Measurements from ENCODE around the gene ARHGAP26. TPM values are rescaled to one million over a fixed set of nuclear protein-coding genes. Genes with fewer than 3 reads are reported as not detected.
A peak's percentile ranks its signal among the peaks of the same experiment; 100 is the strongest.

ARHGAP26 gene
- total RNA-seq, 1 donor from 2014 or later, result 17.1 TPM

DNA sequence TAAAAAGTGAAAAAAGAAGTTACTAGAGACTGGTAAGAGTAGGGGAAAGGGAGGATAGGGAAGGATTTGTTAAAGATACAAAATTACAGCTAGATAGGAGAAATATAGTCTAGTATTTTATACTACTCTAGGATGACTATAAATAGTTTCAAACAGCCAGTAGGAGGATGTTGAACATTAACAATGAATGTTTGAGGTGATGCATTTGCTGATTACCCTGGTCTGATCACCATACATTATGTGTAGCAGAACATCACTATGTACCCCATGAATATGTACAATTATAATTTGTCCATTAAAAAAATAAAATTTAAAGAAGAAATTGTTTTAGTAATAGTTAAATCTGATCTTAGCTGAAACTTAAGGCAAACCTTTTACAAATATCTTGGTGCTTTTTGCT lies 302.6 kb downstream of the ARHGAP26 start:
- DNase-seq (ENCODE audit: low read depth), result no peak
- TF ChIP-seq, protein P1, sequence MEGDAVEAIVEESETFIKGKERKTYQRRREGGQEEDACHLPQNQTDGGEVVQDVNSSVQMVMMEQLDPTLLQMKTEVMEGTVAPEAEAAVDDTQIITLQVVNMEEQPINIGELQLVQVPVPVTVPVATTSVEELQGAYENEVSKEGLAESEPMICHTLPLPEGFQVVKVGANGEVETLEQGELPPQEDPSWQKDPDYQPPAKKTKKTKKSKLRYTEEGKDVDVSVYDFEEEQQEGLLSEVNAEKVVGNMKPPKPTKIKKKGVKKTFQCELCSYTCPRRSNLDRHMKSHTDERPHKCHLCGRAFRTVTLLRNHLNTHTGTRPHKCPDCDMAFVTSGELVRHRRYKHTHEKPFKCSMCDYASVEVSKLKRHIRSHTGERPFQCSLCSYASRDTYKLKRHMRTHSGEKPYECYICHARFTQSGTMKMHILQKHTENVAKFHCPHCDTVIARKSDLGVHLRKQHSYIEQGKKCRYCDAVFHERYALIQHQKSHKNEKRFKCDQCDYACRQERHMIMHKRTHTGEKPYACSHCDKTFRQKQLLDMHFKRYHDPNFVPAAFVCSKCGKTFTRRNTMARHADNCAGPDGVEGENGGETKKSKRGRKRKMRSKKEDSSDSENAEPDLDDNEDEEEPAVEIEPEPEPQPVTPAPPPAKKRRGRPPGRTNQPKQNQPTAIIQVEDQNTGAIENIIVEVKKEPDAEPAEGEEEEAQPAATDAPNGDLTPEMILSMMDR (IDR thresholded peaks at IDR 0.05; ENCODE audit: insufficient read depth, low read length, severe bottlenecking), result no peak
- Histone ChIP-seq H3K36me3 (ENCODE audit: control insufficient read depth, insufficient read depth, low read length) (no peaks in the 10 kb centered on the region), H3K4me3 (ENCODE audit: low read depth, low read length) (no peak overlapping the region), H3K27me3 (ENCODE audit: control insufficient read depth, insufficient read depth, low read length) (no peaks in the 10 kb centered on the region)
- FAIRE-seq, result no peak

DNA sequence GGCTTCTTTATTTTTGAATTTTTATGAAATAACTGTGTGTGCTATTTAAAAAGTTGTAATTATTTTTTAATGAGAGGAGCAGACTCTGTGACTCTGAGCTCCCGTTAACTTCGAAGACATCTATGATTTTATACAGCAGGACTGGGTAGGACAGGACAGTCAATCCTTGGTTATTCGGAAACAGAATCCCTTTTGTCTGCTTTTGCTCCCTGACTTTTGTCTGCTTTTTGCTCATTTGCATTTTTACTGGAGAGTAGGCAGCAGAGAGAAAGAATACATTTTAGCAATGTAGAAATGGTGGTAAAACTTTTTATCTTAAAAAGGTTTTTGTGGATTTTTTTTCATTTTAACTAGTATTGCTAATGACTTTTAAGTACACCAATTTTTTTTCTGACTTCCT lies 303.6 kb downstream of the ARHGAP26 start:
- TF ChIP-seq, protein P1 (IDR thresholded peaks at IDR 0.05; ENCODE audit: insufficient read depth, low read length, severe bottlenecking), result no peak
- FAIRE-seq (no peak), DNase-seq (ENCODE audit: low read depth) (no peak)
- Histone ChIP-seq H3K4me3 (ENCODE audit: low read depth, low read length) (no peak overlapping the region), H3K36me3 (ENCODE audit: control insufficient read depth, insufficient read depth, low read length) (no peaks in the 10 kb centered on the region), H3K27me3 (ENCODE audit: control insufficient read depth, insufficient read depth, low read length) (no peaks in the 10 kb centered on the region)

DNA sequence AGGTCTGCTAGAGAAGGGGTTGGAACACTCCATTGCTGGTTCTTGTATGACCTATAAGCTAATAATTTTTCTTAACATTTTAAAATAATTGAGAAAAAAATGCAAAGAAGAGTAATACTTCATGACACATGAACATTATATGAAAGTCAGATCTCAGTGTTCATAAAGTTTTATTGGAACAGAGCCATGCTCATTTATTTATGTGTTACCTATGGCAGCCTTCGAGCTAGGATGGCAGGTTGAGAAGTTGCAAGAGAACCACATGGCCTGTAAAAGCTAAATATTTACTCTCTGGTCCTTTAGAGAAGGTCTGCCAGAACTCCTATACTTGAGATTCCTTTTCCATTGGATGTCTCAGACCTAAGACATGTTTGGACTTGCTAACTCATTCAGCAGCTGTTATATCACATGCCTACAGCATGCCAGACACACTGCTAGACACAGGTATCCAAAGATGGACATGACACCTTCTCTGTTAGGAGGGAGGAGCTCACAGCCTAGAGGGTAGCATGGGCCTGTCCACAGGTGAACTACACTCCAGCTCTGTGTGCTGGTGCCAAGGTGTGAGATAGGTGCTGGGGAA lies 304.3 kb downstream of the ARHGAP26 start:
- FAIRE-seq (peak; percentile 47), DNase-seq (ENCODE audit: low read depth) (peak; percentile 83)
- Histone ChIP-seq H3K36me3 (ENCODE audit: control insufficient read depth, insufficient read depth, low read length) (no peaks in the 10 kb centered on the region), H3K27me3 (ENCODE audit: control insufficient read depth, insufficient read depth, low read length) (no peaks in the 10 kb centered on the region), H3K4me3 (ENCODE audit: low read depth, low read length) (no peak overlapping the region)
- TF ChIP-seq, protein P1 (IDR thresholded peaks at IDR 0.05; ENCODE audit: insufficient read depth, low read length, severe bottlenecking), result no peak

DNA sequence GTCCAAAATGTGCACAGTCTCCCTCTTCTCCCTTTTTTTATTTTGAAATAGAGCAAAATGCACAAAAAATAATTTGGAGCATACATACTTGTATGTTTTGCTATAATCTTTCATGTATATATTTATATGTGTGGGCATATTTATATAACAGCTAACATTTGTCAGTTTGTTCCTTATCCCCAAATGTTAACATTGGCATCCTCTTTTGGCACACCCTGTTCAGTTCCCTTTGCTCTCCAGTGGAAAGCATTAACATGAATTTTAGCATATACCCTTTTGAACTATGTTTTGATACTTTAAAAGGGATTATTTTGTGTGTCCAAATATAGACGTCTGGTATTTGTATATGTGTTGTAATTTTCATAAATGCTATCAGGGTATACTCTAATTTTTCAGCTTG lies 306.2 kb downstream of the ARHGAP26 start:
- Histone ChIP-seq H3K27me3 (ENCODE audit: control insufficient read depth, insufficient read depth, low read length) (no peaks in the 10 kb centered on the region), H3K36me3 (ENCODE audit: control insufficient read depth, insufficient read depth, low read length) (no peaks in the 10 kb centered on the region), H3K4me3 (ENCODE audit: low read depth, low read length) (no peak overlapping the region)
- TF ChIP-seq, protein P1 (IDR thresholded peaks at IDR 0.05; ENCODE audit: insufficient read depth, low read length, severe bottlenecking), result no peak
- no peak for DNase-seq (ENCODE audit: low read depth)
- FAIRE-seq, result no peak

DNA sequence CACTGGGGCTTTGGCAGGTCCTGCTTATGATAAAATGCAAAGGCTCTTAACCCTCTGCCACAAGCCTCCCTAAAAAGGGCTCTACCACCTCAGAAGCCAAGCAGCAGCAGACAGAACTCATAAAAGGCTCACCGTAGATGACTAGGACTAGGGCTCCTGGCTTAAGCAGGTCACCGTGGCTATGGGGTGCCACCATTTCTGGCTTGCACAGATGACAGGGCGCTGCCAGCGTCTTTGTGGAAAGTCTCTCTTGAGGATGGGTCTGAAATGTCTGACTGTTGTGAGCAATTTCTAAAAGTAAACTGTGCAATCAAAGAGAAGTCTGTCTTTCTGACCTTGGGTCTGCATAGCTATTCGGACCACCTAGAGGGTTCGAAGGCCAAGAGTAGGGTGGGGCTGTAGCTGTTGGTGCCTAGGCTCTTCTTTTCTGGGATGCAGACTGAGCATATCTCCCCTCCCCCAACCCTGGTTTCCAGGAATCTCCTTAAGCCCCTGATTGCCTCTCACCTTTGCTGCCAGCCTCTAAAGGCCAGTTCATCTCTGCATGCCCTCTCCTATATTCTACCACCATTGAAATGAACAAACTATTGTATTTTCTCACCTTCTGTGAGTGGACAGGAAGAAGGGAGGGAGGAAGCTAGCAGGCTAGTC lies 307.4 kb downstream of the ARHGAP26 start:
- Histone ChIP-seq H3K36me3 (ENCODE audit: control insufficient read depth, insufficient read depth, low read length) (no peaks in the 10 kb centered on the region), H3K27me3 (ENCODE audit: control insufficient read depth, insufficient read depth, low read length) (no peaks in the 10 kb centered on the region), H3K4me3 (ENCODE audit: low read depth, low read length) (no peak overlapping the region)
- TF ChIP-seq, protein P1 (IDR thresholded peaks at IDR 0.05; ENCODE audit: insufficient read depth, low read length, severe bottlenecking), result no peak
- no peak for DNase-seq (ENCODE audit: low read depth)
- no peak for FAIRE-seq

DNA sequence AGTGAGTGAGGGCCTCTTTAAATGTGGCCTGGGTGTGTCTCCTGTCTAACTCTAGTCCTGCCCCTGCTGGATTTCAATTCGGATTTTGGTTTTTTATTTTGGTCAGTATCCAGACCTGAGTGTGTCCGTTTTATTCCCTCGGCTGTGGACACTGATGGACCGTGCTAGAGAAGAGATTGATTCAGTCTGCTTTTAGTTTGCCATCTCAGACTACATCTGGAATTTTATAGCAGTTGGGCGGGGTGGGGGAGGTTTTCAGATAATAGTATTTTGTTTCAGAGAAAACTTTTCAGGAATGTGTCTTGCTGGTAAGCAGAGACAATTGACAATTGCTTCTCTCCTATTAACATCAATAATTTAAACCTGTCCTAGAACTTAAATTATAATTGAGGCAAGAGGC lies 308.1 kb downstream of the ARHGAP26 start:
- H3K36me3 ChIP-seq (ENCODE audit: control insufficient read depth, insufficient read depth, low read length), result no peaks in the 10 kb centered on the region
- no peak for DNase-seq (ENCODE audit: low read depth)
- H3K4me3 ChIP-seq (ENCODE audit: low read depth, low read length), result no peak overlapping the region

More for the DNA sequence above, 308.1 kb downstream of the ARHGAP26 start:
- FAIRE-seq, result peak; percentile 18
- no peaks in the 10 kb centered on the region for H3K27me3 ChIP-seq (ENCODE audit: control insufficient read depth, insufficient read depth, low read length)
- TF ChIP-seq, protein P1 (IDR thresholded peaks at IDR 0.05; ENCODE audit: insufficient read depth, low read length, severe bottlenecking), result no peak

All from bronchial epithelial cell (primary cell).